ENCODE measurements around the gene FHDC1.

GRCh38 chr4:152921284-152921683, 14.8 kb upstream of the FHDC1 start:
- TF ChIP-seq, protein P1, sequence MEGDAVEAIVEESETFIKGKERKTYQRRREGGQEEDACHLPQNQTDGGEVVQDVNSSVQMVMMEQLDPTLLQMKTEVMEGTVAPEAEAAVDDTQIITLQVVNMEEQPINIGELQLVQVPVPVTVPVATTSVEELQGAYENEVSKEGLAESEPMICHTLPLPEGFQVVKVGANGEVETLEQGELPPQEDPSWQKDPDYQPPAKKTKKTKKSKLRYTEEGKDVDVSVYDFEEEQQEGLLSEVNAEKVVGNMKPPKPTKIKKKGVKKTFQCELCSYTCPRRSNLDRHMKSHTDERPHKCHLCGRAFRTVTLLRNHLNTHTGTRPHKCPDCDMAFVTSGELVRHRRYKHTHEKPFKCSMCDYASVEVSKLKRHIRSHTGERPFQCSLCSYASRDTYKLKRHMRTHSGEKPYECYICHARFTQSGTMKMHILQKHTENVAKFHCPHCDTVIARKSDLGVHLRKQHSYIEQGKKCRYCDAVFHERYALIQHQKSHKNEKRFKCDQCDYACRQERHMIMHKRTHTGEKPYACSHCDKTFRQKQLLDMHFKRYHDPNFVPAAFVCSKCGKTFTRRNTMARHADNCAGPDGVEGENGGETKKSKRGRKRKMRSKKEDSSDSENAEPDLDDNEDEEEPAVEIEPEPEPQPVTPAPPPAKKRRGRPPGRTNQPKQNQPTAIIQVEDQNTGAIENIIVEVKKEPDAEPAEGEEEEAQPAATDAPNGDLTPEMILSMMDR (IDR thresholded peaks at IDR 0.05) = no peak
- no peak for TF ChIP-seq POLR2A (IDR thresholded peaks at IDR 0.05)
- no peak for TF ChIP-seq POLR2AphosphoS5 (IDR thresholded peaks at IDR 0.05)
- no peak for TF ChIP-seq EP300 (IDR thresholded peaks at IDR 0.05)
